HL-60 (cell line): ENCODE results near the gene NKD1.

ENCODE experiments used
- DNase-seq, 2 experiments: peaks; one replicate each; pipeline ENCODE4 v3.0.0-alpha.2; 2010 to 2020; ENCODE audit warnings: low read depth in 1 of 2, low spot score in 1 of 2
- H3K27ac ChIP-seq: fragments of 250-450 bp; sonication (Bioruptor Pico); replicated peaks from 2 replicates; pipeline ENCODE4 v1.5.1; 2020; ENCODE audit warnings: mild to moderate bottlenecking, moderate library complexity
- H3K27me3 ChIP-seq: fragments of 250-450 bp; sonication (Bioruptor Pico); 2 replicates; pipeline ENCODE4 v1.5.1; 2021; ENCODE audit warnings: mild to moderate bottlenecking, moderate library complexity; ENCODE audit not compliant: insufficient read depth, poor library complexity, severe bottlenecking
- H3K4me3 ChIP-seq: replicated peaks from 2 replicates; pipeline ENCODE4 v1.5.1; 2011; ENCODE audit warnings: mild to moderate bottlenecking, control low read depth, low read length; ENCODE audit not compliant: insufficient read depth
- GABPA ChIP-seq: IDR thresholded peaks from 2 replicates; pipeline ENCODE4 v1.6.1; 2012; ENCODE audit warnings: low read depth
- POLR2AphosphoS5 ChIP-seq: IDR thresholded peaks from 2 replicates; pipeline ENCODE4 v1.6.1; 2012; ENCODE audit warnings: low read depth
- SPI1 ChIP-seq: IDR thresholded peaks from 2 replicates; pipeline ENCODE4 v1.6.1; 2012; ENCODE audit warnings: low read depth, mild to moderate bottlenecking, borderline replicate concordance
- TF ChIP-seq, protein P1 (sequence below): IDR thresholded peaks from one replicate; pipeline ENCODE4 v1.5.1; 2011; ENCODE audit warnings: low read length, control low read depth, inconsistent platforms; ENCODE audit not compliant: insufficient read depth
- TF ChIP-seq, protein P2 (sequence below): IDR thresholded peaks from 2 replicates; pipeline ENCODE4 v1.6.1; 2012; ENCODE audit warnings: low read depth; ENCODE audit not compliant: insufficient replicate concordance

The NKD1 gene

DNA sequence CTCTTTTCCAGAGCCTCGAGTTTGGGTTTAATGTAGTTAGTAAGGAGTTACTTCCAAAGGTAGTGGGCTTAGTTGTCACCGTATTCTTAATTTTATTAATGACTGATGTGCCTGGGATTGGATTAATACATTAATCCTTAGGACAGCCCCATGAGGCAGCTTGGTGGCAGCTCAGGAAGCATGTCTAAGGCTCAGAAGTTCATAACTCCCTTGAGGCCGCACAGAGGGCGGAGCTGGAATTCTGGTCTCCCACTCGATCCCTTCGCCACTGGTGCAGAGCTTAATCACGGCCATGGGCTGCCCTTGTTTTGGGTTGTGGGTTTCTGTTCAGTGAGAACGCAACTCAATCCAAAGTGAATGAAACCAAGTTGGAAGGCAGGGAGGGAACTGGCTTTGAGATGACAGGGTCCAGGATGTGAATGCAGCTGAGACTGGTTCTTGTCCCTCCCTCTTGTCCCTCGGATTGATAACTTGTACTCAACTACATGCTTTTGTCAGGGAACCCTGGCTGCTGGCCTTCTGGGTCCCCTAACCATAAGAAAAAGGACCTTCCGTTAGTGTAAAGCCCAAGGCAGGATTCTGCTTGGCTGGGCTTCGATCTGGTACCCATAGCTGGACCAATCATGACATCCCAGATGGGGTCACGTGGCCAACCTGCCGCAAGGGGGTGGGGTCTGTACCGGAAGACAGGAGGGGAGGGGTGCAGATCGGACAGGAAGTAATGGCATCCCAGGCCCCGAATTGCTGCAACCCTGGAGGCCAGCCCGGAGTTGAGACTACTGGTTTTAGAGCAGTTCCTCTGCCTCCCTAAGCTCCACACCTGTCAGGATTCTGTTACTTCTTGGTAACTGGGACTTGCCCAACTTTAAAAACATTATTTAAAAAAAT, 87.6 kb downstream of the NKD1 start:
- H3K27ac ChIP-seq: no peak overlapping the region
- peak; percentile 44 to 65 for DNase-seq
- H3K4me3 ChIP-seq: no peak overlapping the region
- TF ChIP-seq SPI1 (no peak), GABPA (peak; percentile 65), POLR2AphosphoS5 (no peak)
- peaks cover 2% of the 10 kb centered on the region for H3K27me3 ChIP-seq

DNA sequence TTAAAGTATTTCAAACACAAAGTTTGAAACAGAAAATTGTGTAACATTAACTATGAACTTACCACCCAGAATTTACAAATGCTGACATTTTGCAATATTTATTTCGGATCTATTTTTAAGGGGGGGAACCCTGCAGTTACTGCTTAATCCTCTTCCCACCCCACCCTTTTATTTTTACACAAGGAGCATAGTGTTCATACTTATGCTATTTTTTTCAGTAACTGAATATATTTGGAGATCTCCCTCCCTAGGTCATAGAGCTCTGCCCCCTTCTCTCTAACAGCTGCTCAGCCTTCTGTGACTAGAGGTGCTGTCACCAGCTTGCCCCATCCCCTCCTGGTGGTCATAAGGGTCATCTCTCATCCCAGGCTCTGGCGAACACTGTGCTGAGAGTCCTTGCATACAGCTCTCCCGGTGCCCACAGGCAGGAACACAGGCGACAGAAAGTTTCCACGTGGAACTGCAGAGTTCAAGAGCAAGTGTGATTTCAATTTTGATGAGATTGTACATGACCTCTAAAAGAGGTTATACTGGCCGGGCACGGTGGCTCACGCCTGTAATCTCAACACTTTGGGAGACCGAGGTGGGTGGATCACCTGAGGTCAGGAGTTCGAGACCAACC, 88.7 kb downstream of the NKD1 start:
- no peak overlapping the region for H3K27ac ChIP-seq
- DNase-seq: no peak
- peaks cover 2% of the 10 kb centered on the region for H3K27me3 ChIP-seq
- TF ChIP-seq GABPA: no peak
- TF ChIP-seq, protein P1, sequence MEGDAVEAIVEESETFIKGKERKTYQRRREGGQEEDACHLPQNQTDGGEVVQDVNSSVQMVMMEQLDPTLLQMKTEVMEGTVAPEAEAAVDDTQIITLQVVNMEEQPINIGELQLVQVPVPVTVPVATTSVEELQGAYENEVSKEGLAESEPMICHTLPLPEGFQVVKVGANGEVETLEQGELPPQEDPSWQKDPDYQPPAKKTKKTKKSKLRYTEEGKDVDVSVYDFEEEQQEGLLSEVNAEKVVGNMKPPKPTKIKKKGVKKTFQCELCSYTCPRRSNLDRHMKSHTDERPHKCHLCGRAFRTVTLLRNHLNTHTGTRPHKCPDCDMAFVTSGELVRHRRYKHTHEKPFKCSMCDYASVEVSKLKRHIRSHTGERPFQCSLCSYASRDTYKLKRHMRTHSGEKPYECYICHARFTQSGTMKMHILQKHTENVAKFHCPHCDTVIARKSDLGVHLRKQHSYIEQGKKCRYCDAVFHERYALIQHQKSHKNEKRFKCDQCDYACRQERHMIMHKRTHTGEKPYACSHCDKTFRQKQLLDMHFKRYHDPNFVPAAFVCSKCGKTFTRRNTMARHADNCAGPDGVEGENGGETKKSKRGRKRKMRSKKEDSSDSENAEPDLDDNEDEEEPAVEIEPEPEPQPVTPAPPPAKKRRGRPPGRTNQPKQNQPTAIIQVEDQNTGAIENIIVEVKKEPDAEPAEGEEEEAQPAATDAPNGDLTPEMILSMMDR: no peak
- TF ChIP-seq, protein P2, sequence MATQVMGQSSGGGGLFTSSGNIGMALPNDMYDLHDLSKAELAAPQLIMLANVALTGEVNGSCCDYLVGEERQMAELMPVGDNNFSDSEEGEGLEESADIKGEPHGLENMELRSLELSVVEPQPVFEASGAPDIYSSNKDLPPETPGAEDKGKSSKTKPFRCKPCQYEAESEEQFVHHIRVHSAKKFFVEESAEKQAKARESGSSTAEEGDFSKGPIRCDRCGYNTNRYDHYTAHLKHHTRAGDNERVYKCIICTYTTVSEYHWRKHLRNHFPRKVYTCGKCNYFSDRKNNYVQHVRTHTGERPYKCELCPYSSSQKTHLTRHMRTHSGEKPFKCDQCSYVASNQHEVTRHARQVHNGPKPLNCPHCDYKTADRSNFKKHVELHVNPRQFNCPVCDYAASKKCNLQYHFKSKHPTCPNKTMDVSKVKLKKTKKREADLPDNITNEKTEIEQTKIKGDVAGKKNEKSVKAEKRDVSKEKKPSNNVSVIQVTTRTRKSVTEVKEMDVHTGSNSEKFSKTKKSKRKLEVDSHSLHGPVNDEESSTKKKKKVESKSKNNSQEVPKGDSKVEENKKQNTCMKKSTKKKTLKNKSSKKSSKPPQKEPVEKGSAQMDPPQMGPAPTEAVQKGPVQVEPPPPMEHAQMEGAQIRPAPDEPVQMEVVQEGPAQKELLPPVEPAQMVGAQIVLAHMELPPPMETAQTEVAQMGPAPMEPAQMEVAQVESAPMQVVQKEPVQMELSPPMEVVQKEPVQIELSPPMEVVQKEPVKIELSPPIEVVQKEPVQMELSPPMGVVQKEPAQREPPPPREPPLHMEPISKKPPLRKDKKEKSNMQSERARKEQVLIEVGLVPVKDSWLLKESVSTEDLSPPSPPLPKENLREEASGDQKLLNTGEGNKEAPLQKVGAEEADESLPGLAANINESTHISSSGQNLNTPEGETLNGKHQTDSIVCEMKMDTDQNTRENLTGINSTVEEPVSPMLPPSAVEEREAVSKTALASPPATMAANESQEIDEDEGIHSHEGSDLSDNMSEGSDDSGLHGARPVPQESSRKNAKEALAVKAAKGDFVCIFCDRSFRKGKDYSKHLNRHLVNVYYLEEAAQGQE: no peak
- no peak for TF ChIP-seq SPI1
- TF ChIP-seq POLR2AphosphoS5: no peak
- no peak overlapping the region for H3K4me3 ChIP-seq

DNA sequence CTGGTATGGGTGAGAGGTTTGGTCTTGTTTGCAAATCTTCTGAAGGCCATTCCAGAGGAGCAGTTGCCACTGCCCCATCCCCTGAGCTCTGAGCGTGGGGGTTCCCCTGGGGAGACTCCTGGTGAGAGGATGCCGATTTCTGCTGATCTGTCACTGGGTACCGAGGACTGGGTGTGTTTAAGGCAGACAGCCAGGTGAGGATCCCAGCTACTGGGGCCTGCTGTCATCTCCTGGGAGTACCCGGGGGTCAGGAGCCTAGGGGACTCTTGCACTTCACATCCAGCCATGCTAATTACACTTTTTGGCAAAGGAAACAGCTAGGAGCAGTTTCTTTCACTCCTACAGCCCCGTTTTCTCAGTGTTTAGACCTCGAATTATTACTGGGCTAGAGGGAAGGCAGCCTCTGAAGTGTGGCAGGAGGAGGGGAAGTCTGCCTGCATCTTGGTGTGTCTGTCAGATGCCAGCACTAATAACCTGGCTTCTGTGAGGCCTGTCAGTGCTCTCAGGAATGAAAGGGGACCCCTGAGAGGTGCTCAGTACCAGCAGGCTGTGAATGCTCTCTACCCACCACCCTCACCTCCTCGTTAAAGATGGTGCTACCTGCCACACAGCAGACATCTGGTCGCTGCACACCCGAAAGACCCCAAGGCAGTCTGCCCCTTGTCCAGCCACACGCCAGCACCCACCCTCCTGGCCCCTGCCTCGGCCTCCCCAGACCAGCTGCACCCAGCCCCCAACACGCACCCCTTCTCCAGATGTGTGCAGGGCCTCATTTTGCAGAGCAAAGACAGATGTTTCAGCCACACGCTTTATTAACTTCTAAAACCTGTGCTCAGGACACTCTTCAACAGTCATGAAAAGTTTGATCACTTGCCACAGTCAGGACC, 89.8 kb downstream of the NKD1 start:
- TF ChIP-seq GABPA (no peak), SPI1 (no peak)
- TF ChIP-seq, protein P2: no peak
- no peak overlapping the region for H3K27ac ChIP-seq
- no peak overlapping the region for H3K4me3 ChIP-seq
- H3K27me3 ChIP-seq: peaks cover 2% of the 10 kb centered on the region
- DNase-seq: no peak

DNA sequence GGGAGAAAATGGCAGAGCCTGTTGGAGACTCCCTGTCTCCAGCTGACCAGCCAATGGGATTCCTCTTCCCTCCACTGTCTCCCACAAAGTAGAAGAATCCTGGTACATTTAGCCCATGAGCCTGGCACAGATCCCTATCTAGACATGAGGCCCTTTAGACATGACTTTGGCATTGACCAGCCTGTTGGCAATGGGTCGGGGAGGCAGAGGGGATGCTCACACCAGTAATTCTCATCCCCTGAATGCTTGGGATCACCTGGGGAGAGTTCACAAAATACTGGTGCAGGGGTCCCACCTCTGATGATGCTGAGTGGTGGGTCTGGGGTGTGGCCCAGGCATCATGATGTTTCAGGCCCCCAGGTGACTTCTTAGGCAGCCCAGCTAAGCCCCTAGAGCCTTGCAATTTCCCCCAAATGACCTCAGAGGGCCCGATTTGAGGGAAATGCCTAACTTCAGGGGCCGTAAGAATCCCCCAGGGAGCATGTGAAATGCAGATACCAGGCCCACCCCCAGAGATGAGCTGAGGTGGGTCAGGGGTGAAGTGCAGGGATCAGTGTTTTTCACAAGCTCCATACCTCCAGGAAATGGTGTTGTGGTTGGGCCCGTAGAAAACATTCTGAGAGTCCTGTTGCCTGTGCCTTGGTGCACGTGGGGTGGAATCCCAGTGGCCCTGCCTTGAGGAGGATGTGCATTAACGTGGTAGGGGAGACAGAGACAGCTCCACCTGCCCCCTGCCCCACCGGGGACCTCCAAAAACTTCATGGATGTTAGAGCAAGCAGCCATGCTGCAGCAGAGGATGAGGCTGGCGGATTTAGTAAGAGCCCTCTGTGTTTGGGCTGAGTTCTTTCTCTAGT, 90.8 kb downstream of the NKD1 start:
- no peak overlapping the region for H3K4me3 ChIP-seq
- H3K27ac ChIP-seq: no peak overlapping the region
- no peak for DNase-seq
- TF ChIP-seq SPI1 (no peak), GABPA (no peak), POLR2AphosphoS5 (no peak)
- TF ChIP-seq, protein P2: no peak
- TF ChIP-seq, protein P1: no peak
- H3K27me3 ChIP-seq: peaks cover 2% of the 10 kb centered on the region
